Omental fat pad (tissue), 4 donors: ENCODE measurements around the gene ELFN2. TPM values are rescaled to one million over a fixed set of nuclear protein-coding genes. Genes with fewer than 3 reads are reported as not detected.
"Not testable (repeated sequence)": the region's sequence is repeated elsewhere in the genome, so short reads cannot be mapped to it uniquely, and the experiment has no call there.

Experiments used
- ATAC-seq: fragments of 150-250 bp; one replicate; pipeline ENCODE4 v1.9.1; 2016; ENCODE audit warnings: mild to moderate bottlenecking, moderate library complexity; ENCODE audit not compliant: low FRiP score
- DNase-seq: peaks from one replicate; pipeline ENCODE4 v3.0.0-alpha.2; 2019; ENCODE audit warnings: low spot score
- CTCF ChIP-seq, 3 donors: fragments of 450-650 bp; IDR thresholded peaks; one replicate each; pipeline ENCODE4 v1.5.1; 2016 to 2017; ENCODE audit warnings: antibody characterized with exemption in 3 of 3, mild to moderate bottlenecking in 3 of 3, moderate library complexity in 2 of 3
- total RNA-seq, 4 donors: library from RNA; depleted of rRNA; stranded (reverse); fragments of >200 nt; gene quantifications; one replicate each; pipeline ENCODE4 v1.1.0, GENCODE V29; 2016

The ELFN2 gene
- total RNA-seq, 4 donors from 2014 or later, result 0.32 TPM; not detected in 3

GRCh38 chr22:37333724-37334460, 93.4 kb downstream of the ELFN2 start:
- DNase-seq (no peak), ATAC-seq (no peak)
- no peak for TF ChIP-seq CTCF (IDR thresholded peaks at IDR 0.05)

GRCh38 chr22:37331856-37332536, 95.3 kb downstream of the ELFN2 start:
- no peak for ATAC-seq
- no peak for TF ChIP-seq CTCF (IDR thresholded peaks at IDR 0.05)

GRCh38 chr22:37331034-37331428, 96.2 kb downstream of the ELFN2 start:
- ATAC-seq (no peak), DNase-seq (no peak)
- no peak for TF ChIP-seq CTCF (IDR thresholded peaks at IDR 0.05)

More at GRCh38 chr22:37331856-37332536, 95.3 kb downstream of the ELFN2 start:
- DNase-seq, result no peak

- ATAC-seq, result no peak
Observed at GRCh38 chr22:37330200-37331033, 96.9 kb downstream of the ELFN2 start.

GRCh38 chr22:37329238-37330140, 97.8 kb downstream of the ELFN2 start:
- ATAC-seq (no peak), DNase-seq (no peak)
- no peak for TF ChIP-seq CTCF (IDR thresholded peaks at IDR 0.05)

More at GRCh38 chr22:37330200-37331033, 96.9 kb downstream of the ELFN2 start:
- TF ChIP-seq CTCF (IDR thresholded peaks at IDR 0.05), result no peak
- DNase-seq, result no peak

- DNase-seq, ATAC-seq: not testable (repeated sequence)
Observed at GRCh38 chr22:37328538-37329237, 98.6 kb downstream of the ELFN2 start.
